BE2C (cell line): ENCODE data around the gene PEX16.
A peak's percentile ranks its signal among the peaks of the same experiment; 100 is the strongest.

Experiments used
- DNase-seq: peaks from one replicate; pipeline ENCODE4 v3.0.0-alpha.2; 2020
- H3K27me3 ChIP-seq: fragments of 250-450 bp; sonication (Bioruptor Pico); 2 replicates; pipeline ENCODE4 v1.5.1; 2020; ENCODE audit warnings: mild to moderate bottlenecking
- H3K36me3 ChIP-seq: fragments of 250-450 bp; sonication (Bioruptor Pico); 2 replicates; pipeline ENCODE4 v1.5.1; 2020; ENCODE audit warnings: mild to moderate bottlenecking
- H3K4me1 ChIP-seq: fragments of 250-450 bp; sonication (Bioruptor Pico); 2 replicates; pipeline ENCODE4 v1.5.1; 2020
- H3K4me3 ChIP-seq: 2 replicates; pipeline ENCODE4 v1.5.1; 2011; ENCODE audit warnings: low read depth, low read length
- H3K9me3 ChIP-seq: fragments of 250-450 bp; sonication (Bioruptor Pico); 2 replicates; pipeline ENCODE4 v1.5.1; 2020
- CTCF ChIP-seq: IDR thresholded peaks from 2 replicates; pipeline ENCODE4 v1.5.1; 2012; ENCODE audit warnings: mild to moderate bottlenecking, low read depth, low read length

Gene PEX16

GRCh38 chr11:45899448-45900174, 18.1 kb downstream of the PEX16 start:
- no peak for TF ChIP-seq CTCF
- no peaks in the 10 kb centered on the region for H3K9me3 ChIP-seq
- DNase-seq, result peak; percentile 93
- peaks cover 27% of the 10 kb centered on the region for H3K4me1 ChIP-seq
- H3K36me3 ChIP-seq, result peaks cover 22% of the 10 kb centered on the region
- no peaks in the 10 kb centered on the region for H3K27me3 ChIP-seq
- peak overlapping the region; percentile 42 for H3K4me3 ChIP-seq

- Histone ChIP-seq H3K36me3 (peaks cover 18% of the 10 kb centered on the region), H3K4me1 (peaks cover 27% of the 10 kb centered on the region), H3K27me3 (no peaks in the 10 kb centered on the region), H3K9me3 (no peaks in the 10 kb centered on the region), H3K4me3 (peak overlapping the region; percentile 42)
- DNase-seq, result no peak
- no peak for TF ChIP-seq CTCF
Observed at GRCh38 chr11:45899086-45899447, 18.6 kb downstream of the PEX16 start.

- H3K4me3 ChIP-seq, result no peak overlapping the region
- no peak for DNase-seq
- no peaks in the 10 kb centered on the region for H3K9me3 ChIP-seq
- H3K36me3 ChIP-seq, result peaks cover 5% of the 10 kb centered on the region
- TF ChIP-seq CTCF, result no peak
- peaks cover 27% of the 10 kb centered on the region for H3K4me1 ChIP-seq
- H3K27me3 ChIP-seq, result no peaks in the 10 kb centered on the region
Observed at GRCh38 chr11:45897556-45897955, 20.1 kb downstream of the PEX16 start.

GRCh38 chr11:45896422-45896984, 21.2 kb downstream of the PEX16 start:
- no peak for TF ChIP-seq CTCF
- Histone ChIP-seq H3K9me3 (no peaks in the 10 kb centered on the region), H3K4me1 (peaks cover 27% of the 10 kb centered on the region), H3K27me3 (no peaks in the 10 kb centered on the region), H3K4me3 (no peak overlapping the region), H3K36me3 (no peaks in the 10 kb centered on the region)
- DNase-seq, result peak; percentile 67

- TF ChIP-seq CTCF, result no peak
- no peak for DNase-seq
- H3K9me3 ChIP-seq, result no peaks in the 10 kb centered on the region
- H3K4me1 ChIP-seq, result peaks cover 27% of the 10 kb centered on the region
- H3K27me3 ChIP-seq, result no peaks in the 10 kb centered on the region
- no peak overlapping the region for H3K4me3 ChIP-seq
- H3K36me3 ChIP-seq, result no peaks in the 10 kb centered on the region
Observed at GRCh38 chr11:45895553-45896259, 22.0 kb downstream of the PEX16 start.
